T-helper 1 cell (primary cell): ENCODE measurements around the gene TRMU.

Source experiments
- DNase-seq, 5 donors: peaks; one replicate each; pipeline ENCODE4 v3.0.0-alpha.2; 2012 to 2020

TRMU gene

DNA sequence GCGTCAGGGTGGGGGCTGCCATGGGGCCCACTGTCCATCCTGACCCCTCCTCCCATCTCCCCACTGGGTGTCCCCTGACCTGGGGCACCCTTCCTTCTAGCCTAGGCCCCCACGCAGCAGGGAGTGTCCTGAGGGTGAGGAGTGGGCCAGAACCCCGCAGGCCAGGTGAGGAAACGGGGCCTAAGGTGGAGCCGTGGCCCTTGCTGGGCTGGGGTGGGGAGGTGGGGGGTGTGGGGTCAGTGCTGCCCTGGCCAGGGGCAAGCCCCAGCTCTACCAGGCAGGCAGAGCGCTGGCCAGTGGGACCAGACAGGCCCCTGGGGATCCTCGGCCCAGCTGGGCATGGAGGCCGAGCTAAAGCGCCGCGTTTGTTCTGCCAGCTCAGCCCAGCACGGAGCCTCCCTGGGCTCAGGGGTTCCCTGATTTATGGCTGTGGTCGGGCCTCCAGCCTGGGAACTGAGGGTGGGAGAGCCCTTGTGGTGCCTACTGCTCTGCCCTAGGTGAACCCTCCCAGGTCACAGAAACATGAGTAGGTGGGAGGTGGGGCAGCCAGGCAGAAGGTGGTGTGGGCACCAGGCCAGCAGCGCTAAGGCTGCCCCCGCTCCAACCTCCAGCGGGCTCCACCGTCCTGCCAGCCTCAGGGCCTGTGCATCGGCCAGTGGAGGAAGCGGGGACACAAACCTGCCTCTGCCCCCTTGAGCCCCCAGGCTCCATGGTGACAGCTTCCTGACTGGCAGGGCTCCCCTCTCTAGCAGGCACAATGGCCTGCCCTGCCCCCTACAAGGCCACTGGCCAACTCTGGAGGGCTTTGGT lies 22.4 kb downstream of the TRMU start:
- DNase-seq, result no peak

DNA sequence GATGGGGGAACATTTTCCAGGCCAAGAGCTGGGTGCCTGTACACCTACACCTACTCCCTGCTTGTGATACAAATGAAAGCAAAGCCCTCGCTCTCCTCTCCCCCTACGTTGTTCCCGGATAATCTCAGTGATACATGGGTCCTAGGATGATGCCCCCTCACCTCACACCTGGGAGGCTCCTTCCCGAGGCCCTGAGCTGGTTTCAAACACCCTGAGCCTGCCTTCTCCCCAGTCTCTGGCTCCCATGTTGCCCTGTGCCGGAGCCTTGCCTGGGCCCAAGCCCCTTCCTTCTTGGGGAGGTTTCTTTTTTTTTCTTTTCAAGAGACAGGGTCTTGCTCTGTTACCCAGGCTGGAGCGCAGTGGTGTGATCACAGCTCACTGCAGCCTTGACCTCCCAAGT lies 23.3 kb downstream of the TRMU start:
- no peak for DNase-seq

DNA sequence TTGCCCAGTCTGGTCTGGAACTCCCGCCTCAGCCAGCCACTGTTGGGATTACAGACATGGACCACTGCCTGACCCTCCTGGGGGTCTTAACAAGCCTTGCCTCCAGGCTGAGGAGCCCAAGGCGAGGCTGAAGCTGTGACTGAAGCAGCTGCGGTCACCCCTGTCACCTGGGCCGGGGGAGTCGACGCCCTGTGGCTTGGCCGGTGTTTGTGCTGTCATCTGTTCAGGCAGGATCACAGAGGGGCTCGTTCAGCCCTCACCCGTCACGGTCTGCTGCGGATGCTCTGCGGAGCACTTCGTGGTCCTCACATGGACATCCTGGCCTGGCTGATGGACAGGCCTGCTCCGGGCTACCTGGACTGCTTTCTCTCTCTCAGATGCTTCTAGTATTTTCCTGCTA lies 23.8 kb downstream of the TRMU start:
- DNase-seq, result no peak

DNA sequence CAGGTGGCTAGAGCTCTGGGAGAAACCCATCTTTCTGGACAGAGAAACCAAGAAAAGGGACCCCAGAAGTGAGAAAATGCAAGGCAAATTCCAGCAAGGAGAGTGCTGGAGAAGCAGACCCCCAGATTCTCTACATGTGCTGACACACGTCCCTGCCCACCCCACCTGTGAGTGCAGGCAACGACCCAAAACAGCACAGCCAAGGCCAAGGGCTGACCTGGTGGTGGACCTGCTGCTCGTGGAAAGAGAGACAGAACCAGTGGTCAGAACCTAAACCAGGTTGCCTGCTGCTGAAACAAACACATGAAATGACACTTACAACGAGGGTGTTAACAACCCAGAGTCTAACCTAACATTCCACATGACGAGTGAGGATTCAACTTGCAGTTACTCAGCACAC lies 24.6 kb downstream of the TRMU start:
- DNase-seq, result no peak

DNA sequence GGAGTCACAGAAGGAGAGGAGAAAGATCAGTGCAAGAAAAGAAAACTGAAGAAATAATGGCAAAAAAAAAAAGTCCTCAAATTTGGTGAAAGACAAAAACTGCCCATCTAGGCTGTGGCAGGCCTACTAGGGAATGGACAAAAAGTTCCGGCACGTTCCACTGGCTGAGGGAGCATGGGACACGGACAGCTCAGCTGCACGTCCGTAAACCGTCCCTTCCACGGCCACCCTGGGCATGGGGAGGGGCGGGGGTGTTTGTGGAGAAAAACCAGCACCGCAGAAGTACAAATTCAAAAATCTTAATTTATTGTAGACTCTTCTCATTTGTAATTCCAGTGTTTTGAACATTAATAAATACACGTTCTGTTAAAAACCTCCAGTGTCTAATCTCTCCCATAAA lies 25.4 kb downstream of the TRMU start:
- DNase-seq, result no peak

DNA sequence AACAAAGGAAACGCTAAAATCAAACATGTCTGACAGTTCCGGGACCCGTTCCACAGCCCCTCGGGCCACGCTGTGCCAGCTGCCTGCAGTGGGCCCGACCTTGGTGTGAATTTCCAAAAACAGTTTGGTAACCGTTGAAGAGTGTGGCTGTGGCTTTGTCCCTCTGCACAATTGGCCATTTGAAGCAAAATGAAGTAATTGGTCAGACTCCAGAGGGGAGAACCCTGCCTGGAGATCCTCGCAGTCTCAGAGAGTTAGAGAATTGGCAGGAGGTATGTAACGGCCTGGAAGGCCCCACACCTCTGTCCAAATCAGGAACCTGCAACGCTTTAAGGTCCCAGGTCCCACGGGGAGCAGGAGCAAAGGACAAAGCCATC lies 26.3 kb downstream of the TRMU start:
- DNase-seq, result no peak

DNA sequence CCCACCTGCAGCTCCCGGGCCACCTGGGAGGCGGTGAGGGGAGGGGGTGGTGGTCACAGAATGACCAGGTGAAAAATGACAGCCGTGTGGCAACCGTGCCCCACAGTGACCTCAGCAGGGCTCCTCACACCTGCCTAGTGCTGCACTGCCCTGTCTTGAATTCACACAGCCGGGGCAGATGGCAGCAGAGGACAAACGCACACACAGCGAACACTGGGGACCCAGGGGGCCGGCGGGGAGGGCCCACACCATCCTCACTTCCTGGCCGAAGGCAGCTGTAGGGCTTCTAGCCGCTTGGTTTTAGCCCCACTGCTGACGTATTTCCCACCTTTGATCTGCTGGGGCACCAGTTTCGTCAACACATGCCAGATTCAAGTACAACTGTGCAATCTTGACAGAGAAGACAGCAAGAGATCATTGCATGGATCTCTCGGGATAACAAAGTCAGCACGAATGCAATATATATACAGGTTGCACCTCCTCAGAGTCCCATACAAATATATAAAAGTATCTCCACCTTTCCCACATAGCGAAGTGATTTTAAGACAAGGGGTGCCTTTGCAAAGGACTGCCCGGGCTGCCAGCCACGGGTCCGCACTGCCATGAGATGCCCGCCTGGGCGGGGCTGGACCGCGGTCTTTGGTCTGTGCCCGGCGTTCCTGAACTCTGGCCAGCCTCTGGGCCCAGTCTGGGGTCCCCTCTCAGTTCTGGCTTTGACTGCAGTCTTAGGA lies 26.9 kb downstream of the TRMU start:
- DNase-seq, result no peak

DNA sequence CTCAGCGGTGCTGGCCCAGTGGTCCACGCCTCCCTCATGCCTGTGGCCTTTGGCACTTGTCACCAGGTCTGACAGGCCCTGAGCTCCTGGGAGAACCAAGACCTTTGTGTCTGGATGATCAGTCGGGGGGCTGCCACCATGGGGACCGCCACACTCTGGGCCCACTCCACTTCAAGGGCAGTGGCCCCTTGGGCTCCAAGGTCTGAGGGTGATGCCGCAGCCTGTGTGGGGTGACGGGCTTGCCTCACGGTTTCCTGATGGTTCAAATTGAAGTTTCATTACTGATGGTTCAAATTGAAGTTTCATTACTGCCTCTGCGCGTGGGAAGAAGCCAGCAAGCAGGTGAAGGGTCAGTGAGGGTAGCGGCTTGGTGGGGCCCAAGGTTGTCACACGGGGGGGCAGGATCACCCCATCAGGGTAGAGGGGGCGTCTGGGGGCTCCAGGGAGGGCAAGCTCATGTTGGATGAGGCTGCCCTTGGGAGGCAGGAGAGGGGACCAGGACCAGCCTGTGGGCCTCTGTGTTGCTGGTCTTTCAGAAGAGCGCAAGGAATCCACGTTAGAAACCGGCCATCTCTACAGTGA lies 27.5 kb downstream of the TRMU start:
- no peak for DNase-seq

DNA sequence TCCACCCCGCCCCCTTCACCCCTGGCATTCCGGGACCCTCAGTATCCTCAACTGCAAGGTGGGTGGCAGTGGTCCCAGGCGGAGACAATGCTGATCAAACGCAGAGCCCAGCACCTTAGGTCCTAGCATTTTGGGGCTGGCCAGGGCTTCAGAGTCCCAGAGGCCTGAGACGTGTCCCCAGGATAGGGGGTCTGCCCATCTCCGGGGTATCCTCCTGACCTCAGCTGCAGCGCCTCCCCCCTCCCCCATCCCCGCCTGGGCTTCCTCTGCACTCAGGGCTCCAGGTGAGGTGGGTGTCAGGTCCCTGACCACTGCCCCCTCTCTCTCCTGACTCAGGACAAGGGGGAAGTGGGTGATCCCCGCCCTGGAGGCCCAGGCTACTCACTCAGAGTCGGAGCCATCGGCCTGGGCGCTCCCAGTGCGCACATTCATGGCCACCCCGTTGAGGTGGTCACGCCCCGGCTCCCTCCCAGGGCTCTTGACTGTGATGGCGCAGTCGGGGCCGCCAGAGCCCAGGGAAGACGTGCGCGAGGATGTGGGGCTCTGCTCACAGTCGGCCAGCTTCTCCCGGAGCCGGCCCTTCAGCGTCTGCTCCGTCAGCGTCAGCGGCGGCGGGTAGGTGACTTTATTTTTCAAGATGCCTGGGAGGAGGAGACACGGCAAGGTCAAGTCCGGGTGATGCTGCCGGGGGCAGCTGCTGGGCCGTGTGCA lies 28.3 kb downstream of the TRMU start:
- no peak for DNase-seq

DNA sequence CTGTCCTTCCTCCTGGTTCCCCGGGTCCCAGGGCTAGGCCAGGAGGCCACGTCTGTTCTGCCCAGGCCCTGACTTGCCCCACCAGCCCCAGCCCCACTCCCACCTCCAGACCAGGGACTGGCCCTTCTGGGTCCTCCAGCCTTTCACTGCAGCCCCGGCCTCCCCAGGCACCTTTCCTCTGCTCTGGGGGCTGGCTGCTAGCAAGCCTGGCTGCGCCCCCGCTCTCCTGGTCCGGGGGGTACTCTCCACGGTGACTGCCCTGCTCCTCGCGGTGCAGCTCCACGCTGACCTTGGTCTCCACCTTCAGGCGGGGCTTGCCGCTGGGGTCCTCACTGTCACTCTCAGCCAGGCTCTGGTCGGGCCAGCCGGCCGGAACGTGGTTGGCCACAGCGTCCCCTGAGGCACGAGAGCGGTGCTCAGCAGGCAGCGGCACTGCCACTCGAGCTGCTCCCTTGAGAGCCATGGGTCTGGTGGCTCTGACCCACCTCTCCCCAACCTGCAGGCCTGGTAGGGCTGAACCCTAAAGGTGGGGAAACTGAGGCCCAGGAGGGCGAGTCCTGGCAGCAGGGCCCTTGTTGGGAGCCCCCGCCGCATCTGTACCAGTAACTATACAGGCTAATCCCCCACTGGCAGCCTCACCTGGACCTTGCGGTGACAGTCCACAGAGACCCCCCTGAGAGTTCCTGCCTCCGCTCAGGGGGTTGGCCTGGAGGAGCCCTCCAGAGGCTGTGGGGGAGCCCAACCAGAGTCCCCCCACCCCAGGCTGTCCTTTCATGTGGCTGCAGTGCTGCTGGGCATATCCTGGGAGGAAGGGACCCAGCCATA lies 29.0 kb downstream of the TRMU start:
- no peak for DNase-seq

DNA sequence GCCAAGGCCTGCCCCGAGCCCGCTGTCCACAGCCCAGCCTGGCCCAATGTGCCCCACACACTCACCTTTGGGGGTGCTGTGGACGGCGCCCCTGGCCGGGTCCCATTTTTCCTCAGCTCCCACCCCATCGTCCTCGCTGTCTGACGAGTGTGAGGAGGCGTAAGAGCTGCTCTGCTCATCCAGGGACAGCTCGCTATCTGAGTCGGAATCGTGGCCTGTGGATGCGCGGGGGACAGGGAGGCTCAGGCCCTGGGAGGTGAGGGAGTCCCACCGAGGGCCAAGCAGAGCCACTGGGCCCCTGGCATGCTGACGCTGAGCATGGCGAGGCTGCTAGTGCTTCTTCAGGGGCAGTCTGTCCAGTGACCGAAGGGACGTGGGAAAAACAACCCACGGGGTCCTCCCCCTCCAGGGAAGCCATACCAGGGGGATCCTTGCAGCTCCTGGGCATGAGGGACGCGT lies 29.7 kb downstream of the TRMU start:
- DNase-seq, result no peak

DNA sequence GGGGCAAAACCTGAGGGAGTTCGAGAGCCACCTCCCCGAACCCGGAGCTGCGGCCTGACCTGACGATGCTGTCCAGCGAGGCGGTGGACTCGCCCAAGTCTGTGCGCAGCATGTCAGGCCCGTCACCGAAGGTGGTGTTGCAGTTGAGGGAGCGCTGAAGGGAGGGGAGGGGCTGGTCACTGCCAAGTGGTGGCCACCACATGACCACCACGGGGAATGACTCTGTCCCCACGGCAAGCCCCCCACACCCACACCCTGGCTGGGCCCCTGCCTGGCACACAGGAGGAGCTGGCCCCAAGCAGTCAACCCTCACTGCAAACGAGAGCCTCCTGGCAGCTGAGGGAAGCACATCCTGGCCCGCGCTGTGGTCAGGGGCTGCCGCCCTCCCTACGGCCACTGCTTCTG lies 30.8 kb downstream of the TRMU start:
- DNase-seq, result no peak

DNA sequence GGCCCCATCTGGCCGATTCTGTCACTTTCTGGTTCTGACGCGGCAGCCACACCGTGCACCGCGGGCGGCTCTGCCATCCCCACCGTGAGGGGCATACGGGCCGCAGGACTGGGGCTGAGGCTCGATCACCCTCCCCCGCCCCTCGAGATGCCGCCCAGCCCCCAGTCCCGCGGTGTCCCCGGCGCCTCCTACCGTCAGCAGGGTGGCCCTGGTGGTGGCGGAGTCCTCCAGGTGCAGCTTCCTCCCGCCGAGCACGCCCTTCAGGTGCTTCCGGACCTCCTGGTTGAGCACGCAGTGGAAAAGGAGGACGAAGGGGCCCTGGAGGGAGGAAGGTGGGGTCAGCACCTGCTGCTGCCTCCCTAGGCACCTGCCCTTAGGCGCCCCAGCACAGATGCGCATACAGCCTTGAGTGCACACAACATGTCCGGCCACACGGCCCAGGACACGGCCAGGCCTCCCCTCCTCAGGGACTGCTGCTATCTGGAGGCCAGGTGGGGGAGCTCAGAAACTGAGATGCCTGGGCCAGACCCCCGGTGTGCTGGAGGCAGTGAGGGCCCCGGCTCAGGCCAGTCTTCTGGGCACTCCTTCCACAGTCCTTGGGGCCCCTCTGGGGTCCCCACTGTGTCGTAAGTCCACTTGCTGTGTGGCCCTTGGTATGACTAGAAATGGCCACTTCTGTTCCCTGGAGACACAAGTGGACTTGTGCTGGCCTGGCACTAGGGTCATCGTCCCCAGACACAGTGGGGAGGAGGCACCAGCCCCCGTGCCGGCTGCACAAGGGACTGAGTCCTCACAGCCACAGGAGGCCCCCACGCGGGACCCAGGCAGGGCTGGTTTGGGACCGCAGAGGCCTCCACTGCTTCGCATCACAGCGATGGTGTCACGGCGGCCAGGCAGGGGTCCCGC lies 31.5 kb downstream of the TRMU start:
- no peak for DNase-seq

DNA sequence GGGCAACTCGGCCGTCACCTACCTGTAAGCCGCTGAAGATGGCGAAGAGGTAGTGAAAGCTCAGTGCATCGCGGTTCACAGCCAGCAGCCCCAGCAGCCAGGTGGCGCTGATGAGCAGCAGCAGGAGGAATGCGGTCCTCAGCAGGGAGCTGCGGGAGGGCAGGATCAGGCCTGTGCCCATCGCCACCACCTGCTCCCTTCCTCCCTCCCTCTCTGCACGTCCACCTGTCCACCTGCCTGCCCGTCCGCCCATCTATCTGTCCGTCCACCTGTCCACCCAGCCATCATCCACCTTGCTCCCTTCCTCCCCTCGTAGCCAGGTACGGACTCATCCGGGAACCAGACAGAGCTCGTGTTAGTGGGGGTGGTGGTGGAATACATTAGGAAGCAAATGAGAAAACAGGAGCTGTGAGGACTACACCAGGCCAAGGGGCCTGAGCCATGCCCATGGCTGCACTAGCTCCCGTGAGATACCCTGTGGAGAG lies 32.2 kb downstream of the TRMU start:
- DNase-seq, result peak; percentile 34 to 55 (median 47)

DNA sequence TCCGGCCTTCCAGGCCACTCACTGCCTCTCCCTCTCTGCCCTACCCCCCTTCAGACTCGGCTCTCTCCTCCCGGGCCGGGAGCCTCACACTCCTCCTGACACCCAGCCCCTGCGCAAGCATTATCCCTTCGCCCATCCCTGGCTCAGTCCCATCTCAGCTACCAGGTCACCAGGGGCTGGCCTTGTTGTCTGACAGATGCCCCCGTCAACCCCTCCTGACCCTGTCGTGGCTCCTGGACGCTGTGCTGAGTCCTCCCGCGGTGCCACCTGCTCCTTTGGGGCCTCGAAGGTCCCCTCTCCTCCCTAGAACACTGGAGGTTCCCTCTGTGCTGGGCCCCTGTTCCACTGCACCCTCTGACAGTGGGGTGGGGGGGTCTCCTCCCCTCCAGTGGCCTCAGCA lies 32.9 kb downstream of the TRMU start:
- no peak for DNase-seq

DNA sequence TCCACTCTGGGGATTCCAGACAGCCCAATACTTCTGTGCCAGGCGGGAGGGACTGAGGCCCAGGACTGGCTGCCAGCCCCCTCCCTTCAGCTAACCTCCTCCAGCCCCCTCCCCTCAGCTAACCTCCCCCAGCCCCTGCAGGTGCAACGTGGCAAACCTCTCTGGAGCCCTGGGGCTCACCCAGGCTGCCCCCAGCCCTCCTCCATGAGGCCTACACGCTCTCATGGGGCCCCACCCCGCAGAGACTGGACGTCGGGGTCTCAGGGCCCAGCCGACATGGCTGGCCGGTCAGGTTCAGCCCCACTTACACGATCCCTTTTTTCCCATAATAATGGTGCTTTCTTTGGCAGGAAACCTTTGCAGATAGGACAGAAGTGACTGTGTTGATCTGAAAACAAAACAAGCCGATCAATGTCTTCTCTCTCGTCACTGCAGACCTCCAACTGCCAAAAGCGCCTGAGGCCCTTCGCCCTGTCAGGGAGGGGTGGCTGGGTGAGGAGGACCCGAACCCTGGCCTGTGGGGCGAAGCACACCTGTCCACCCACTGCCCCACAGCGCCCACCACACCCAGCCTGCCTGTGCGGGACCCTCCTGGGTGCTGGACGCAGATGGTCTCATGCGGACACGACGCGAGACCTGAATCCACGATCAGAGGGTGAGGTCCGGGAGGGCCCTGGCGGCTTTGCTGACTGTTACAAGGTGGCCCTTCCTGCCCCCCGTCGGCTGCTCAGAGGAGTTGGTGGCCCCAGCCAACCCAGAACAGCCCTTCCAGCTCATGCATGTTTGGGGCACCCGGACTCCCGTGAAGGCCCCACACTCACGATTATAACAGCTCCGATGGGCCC lies 33.6 kb downstream of the TRMU start:
- DNase-seq, result no peak

DNA sequence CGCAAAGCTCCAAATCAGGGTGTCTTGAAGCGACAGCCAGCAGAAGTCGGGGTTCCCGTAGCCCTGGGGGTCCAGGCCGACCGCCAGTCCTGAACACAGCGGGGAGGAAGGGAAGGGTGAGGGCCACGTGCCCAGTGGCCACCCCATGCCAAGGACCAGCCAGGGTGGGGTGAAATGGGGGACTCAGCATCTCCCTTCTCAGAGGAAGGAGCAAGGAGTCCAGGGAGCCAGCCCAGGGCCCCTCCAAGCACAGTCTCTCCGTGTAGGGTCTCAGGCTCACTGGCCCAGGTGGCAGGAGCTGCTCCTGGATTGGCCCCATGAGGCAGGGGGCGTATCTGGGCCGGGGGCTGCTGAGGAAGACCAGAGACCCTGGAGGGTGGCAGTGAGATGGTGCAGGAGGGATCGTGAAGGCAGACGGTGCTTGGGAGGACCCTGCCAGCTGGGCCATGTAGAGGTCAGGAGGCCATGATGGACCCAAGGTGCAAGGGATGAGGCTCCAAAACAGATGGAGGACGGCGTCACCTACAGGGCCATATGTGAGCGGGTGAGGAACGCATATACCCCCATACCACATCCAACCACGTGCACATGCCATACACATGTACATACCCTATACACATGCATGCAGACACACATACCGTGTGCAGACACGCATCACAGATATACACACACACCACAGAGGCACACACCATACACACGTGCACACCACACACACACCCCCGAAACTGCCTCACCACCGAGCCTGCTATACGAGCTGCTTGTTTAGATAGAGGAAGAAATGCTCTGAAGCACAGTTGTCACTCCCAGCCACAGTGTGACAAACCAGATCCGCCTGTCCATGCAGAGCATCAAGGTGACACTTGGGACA lies 34.4 kb downstream of the TRMU start:
- no peak for DNase-seq

DNA sequence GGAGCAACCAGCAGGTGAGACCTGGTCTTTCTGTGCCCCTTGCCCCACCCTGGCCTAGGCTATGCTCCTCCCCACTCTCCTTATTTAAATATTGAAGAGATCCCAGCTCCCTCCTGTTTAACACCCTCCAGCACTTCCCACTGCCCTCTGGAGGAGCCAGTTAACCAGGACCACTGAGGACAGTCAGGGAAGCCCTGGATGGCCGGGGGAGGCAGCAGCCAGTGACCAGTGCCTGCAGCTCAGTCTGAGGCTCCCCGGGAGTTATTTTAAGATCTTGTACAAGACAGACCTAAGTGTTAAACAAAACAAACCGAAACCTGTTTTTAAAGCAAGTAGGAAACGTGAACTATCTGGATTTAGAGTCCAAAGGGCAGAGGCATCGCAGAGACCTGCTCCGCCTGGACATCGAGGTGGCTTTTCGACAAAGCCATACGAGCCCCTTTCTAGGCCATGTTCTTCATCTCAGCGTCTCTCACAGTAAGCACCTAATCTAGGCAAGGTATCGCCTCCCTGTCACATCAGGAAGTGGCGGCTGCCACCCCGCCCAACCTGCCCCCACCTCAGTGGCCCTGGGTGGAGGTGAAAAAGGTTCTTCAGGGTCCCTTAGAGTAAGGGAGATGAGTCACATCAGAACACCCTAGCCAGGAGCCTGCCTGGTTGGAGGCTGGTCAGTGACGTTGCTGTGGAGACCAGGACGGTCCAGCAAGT lies 35.2 kb downstream of the TRMU start:
- no peak for DNase-seq
